ENCODE measurements around the gene QPCTL.

Gene QPCTL

DNA sequence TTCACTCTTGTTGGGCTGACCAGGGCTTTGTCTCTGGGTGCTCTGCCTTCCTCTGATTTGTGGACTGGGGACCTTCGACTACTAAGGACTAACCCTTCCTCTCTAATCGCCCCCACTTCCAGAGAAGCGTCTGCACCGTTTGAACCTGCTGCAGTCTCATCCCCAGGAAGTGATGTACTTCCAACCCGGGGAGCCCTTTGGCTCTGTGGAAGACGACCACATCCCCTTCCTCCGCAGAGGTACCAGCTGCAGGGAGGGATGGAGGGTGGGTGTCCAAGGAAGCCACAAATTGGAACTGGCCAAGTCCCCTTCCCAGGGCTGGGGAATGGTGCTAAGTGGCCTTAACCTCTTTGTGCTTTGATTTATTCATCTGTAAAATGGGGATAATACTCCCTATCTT is 9.2 kb downstream of the QPCTL start:
- DNase-seq (ENCODE audit: low read depth, low spot score): no peak
- POLR2A ChIA-PET: no interaction called here
- no peak overlapping the region for H3K4me3 ChIP-seq (ENCODE audit: low read depth, low read length)
- CTCF ChIA-PET: interaction anchor here (4.3 to 14.1 kb wide), 2 partner anchors 8 to 10 kb away, joined by 55 to 198 read pairs; partner anchors contain the start of genes QPCTL and SNRPD2
- TF ChIP-seq, protein P1, sequence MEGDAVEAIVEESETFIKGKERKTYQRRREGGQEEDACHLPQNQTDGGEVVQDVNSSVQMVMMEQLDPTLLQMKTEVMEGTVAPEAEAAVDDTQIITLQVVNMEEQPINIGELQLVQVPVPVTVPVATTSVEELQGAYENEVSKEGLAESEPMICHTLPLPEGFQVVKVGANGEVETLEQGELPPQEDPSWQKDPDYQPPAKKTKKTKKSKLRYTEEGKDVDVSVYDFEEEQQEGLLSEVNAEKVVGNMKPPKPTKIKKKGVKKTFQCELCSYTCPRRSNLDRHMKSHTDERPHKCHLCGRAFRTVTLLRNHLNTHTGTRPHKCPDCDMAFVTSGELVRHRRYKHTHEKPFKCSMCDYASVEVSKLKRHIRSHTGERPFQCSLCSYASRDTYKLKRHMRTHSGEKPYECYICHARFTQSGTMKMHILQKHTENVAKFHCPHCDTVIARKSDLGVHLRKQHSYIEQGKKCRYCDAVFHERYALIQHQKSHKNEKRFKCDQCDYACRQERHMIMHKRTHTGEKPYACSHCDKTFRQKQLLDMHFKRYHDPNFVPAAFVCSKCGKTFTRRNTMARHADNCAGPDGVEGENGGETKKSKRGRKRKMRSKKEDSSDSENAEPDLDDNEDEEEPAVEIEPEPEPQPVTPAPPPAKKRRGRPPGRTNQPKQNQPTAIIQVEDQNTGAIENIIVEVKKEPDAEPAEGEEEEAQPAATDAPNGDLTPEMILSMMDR (IDR thresholded peaks at IDR 0.05; ENCODE audit: insufficient read depth, low read length, missing control alignments): no peak

DNA sequence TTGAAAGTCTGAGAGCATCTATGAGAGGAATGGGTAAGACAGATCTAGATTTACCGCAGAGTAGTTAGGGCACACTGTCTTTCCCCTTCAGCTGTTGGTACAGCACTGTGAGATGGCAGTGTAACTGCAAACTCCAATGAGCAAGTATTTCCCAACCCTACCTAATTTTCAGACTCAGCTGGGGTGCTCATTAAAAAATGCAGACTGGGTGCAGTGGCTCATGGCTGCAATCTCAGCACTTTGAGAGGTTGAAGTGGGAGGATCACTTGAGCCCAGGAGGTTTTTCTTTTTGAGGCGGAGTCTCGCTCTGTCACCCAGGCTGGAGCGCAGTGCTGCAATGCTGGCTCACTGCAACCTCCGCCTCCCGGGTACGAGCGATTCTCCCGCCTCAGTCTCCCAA is 12.6 kb downstream of the QPCTL start:
- H3K4me3 ChIP-seq (ENCODE audit: low read depth, low read length): no peak overlapping the region
- ChIA-PET CTCF (interaction anchor here (1.4 to 13.6 kb wide), 2 partner anchors 9 to 24 kb away, joined by 3 to 198 read pairs; partner anchors contain the start of genes QPCTL and SNRPD2), POLR2A (interaction anchor here (0.8 kb wide), 1 partner anchor 11 kb away, joined by 3 read pairs; no protein-coding TSS in a partner anchor)
- TF ChIP-seq, protein P1 (IDR thresholded peaks at IDR 0.05; ENCODE audit: insufficient read depth, low read length, missing control alignments): no peak
- no peak for DNase-seq (ENCODE audit: low read depth, low spot score)

DNA sequence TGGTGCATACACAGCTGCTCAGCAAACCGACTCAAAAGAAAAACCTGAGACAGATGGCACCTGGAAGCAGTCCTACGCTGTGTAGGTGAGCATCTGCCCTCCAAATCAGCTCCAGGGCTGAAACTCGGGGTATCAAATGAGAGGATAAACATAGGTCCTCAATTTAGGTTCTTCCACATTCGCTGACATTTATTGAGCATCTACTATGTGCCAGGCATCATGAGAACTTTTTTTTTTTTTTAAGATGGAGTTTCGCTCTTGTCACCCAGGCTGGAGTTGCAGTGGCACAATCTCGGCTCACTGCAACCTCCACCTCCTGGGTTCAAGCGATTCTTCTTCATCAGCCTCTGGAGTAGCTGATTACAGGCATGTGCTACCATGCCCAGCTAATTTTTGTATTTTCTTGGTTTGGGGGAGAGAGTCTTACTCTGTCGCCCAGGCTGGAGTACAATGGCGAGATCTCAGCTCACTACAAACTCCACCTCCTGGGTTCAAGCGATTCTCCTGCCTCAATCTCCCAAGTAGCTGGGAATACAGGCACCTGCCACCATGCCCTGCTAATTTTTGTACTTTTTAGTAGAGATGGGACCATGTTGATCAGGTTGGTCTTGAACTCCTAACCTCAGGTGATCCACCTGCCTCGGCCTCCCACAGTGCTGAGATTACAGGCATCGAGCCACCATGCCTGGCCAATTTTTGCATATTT is 13.4 kb downstream of the QPCTL start:
- DNase-seq (ENCODE audit: low read depth, low spot score): no peak
- TF ChIP-seq, protein P1 (IDR thresholded peaks at IDR 0.05; ENCODE audit: insufficient read depth, low read length, missing control alignments): no peak
- no peak overlapping the region for H3K4me3 ChIP-seq (ENCODE audit: low read depth, low read length)
- ChIA-PET CTCF (interaction anchor here (1.1 to 13.6 kb wide), 3 partner anchors 10 to 25 kb away, joined by 3 to 198 read pairs (median 4); partner anchors contain the start of genes QPCTL and SNRPD2), POLR2A (interaction anchor here (0.8 kb wide), 1 partner anchor 10 kb away, joined by 3 read pairs; no protein-coding TSS in a partner anchor)

DNA sequence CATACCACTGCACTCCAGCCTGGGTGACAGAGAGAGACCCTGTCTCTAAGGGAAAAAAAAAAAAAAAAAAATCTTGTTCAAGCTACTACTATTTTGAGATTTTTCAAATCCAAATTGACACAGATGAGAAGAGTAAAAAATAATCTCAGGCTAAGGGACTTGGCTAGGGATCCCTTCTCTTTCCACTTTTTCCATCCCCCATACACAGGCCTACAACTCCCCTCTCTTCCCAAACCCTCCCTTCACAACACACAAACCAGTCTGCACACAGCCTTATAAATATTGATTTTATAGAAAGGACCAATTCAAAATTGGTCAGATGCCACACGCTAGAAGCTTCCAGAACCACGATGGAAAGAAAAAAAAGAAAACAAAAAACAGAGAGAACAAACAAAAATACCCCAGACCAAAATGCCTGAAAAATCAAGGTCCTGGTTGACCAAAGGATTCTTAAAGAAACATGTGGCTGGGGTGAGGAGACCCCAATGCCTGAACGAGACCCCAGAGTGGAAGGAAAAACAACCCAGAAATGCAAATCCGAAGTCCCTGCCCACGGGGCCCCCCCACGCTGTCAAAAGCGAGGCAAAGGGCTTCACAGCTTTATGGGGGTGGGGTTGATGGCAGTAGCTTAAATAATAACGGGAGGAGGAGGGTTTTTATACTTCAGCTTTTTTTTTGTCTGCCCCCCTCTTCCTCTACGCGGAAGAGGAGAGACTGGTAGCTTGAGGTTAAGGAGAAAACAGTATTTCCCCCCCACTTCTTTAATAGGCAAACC is 18.1 kb downstream of the QPCTL start:
- DNase-seq (ENCODE audit: low read depth, low spot score): no peak
- CTCF ChIA-PET: interaction anchor here (1.3 to 13.6 kb wide), 2 partner anchors 15 to 26 kb away, joined by 3 to 198 read pairs; partner anchors contain the start of genes QPCTL and SNRPD2
- no peak overlapping the region for H3K4me3 ChIP-seq (ENCODE audit: low read depth, low read length)
- TF ChIP-seq, protein P1 (IDR thresholded peaks at IDR 0.05; ENCODE audit: insufficient read depth, low read length, missing control alignments): no peak
- POLR2A ChIA-PET: no interaction called here

DNA sequence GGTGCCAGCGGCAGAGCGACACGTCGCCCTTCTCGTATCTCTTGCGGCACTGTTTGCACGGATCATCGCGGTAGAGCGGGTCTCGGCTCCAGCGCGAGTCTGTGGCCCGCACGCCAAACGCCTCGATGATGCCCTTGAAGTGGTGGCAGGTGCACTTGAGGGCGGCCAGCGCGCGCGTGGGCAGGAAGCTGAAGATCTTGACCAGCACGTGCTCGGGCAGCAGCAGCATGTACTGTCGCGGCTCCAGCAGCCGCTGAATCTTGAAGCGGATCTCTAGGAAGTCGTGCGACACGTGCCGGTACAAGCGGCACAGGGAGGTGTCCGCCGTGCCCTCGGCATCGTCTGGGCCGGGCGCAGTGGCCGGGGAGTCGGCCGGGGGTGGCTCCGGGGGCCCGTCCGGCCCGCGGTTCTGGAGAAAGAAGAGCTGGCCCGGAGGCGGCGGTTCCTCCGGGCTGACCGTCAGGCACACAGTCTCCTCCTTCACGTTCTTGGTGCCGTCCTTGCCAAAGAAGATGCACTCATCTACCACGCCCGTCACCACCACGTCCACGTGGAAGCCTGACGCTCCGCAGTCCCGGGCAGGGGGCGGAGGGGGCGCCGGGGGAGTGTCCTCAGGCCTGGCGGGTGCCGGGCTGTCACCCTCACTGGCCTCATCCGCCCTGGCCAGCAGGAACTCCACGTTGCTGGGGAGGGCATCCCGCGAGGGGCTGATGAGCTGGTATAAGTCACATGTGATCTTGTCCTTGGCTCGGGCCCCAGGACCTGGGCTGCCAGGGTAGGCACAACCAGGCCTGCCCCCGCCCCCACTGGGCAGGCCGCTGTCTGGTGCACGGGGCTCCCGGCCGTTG is 19.6 kb downstream of the QPCTL start:
- ChIA-PET CTCF (interaction anchor here (1.8 to 13.6 kb wide), 2 partner anchors 16 to 57 kb away, joined by 5 to 198 read pairs; partner anchors contain the start of genes QPCTL, SIX5 and SNRPD2), POLR2A (interaction anchor here (0.7 kb wide), 1 partner anchor 10 kb away, joined by 4 read pairs; no protein-coding TSS in a partner anchor)
- no peak overlapping the region for H3K4me3 ChIP-seq (ENCODE audit: low read depth, low read length)
- DNase-seq (ENCODE audit: low read depth, low spot score): no peak
- TF ChIP-seq, protein P1 (IDR thresholded peaks at IDR 0.05; ENCODE audit: insufficient read depth, low read length, missing control alignments): no peak
